Activated T-cell treated with anti-CD3 and anti-CD28 coated beads, Interleukin-2, amount 50 U/mL, for 24 hours (primary cell): ENCODE data around the gene TTLL8.
"Not testable (repeated sequence)": the region's sequence is repeated elsewhere in the genome, so short reads cannot be mapped to it uniquely, and the experiment has no call there.

Source experiments
- DNase-seq: peaks from one replicate; pipeline ENCODE4 v3.0.0-alpha.2; 2020
- H3K27ac Mint-ChIP-seq: 2 replicates; pipeline ENCODE4 v1.8.0; 2020; ENCODE audit warnings: mild to moderate bottlenecking, mixed read lengths
- H3K27me3 Mint-ChIP-seq: 2 replicates; pipeline ENCODE4 v1.8.0; 2020; ENCODE audit warnings: mixed read lengths
- H3K36me3 Mint-ChIP-seq: 2 replicates; pipeline ENCODE4 v1.8.0; 2020; ENCODE audit warnings: low read depth, mixed read lengths
- H3K4me1 Mint-ChIP-seq: 2 replicates; pipeline ENCODE4 v1.8.0; 2020; ENCODE audit warnings: low read depth, mixed read lengths
- H3K4me3 Mint-ChIP-seq: 2 replicates; pipeline ENCODE4 v1.8.0; 2020; ENCODE audit warnings: mild to moderate bottlenecking, moderate library complexity, mixed read lengths
- H3K9me3 Mint-ChIP-seq: 2 replicates; pipeline ENCODE4 v1.8.0; 2020; ENCODE audit warnings: mixed read lengths

Gene TTLL8

GRCh38 chr22:50087646-50088045, 29.5 kb upstream of the TTLL8 start:
- Mint-ChIP-seq H3K27ac (no peak overlapping the region), H3K4me3 (no peak overlapping the region), H3K4me1 (peaks cover 4% of the 10 kb centered on the region), H3K36me3 (peaks cover 7% of the 10 kb centered on the region), H3K27me3 (peaks cover 30% of the 10 kb centered on the region), H3K9me3 (peaks cover 18% of the 10 kb centered on the region)
- no peak for DNase-seq

- H3K4me1 Mint-ChIP-seq, H3K36me3 Mint-ChIP-seq, DNase-seq, H3K4me3 Mint-ChIP-seq, H3K27ac Mint-ChIP-seq: not testable (repeated sequence)
- Mint-ChIP-seq H3K27me3 (peaks cover 30% of the 10 kb centered on the region), H3K9me3 (peaks cover 18% of the 10 kb centered on the region)
Observed at GRCh38 chr22:50086975-50087374, 28.9 kb upstream of the TTLL8 start.

GRCh38 chr22:50086526-50086925, 28.4 kb upstream of the TTLL8 start:
- H3K27ac Mint-ChIP-seq, result no peak overlapping the region
- DNase-seq, result no peak

GRCh38 chr22:50085211-50085972, 27.3 kb upstream of the TTLL8 start, which contains the start of gene MLC1:
Gene MLC1, minus strand, starts transcription at chr22:50085426. Its CDS starts 524 bp downstream, at chr22:50084902.
- H3K9me3 Mint-ChIP-seq, result peaks cover 18% of the 10 kb centered on the region
- H3K27me3 Mint-ChIP-seq, result peaks cover 30% of the 10 kb centered on the region
- H3K36me3 Mint-ChIP-seq, result peaks cover 7% of the 10 kb centered on the region
- peaks cover 4% of the 10 kb centered on the region for H3K4me1 Mint-ChIP-seq
- H3K4me3 Mint-ChIP-seq, result peak within 1 kb of the TSS; percentile 44
- DNase-seq, result peak; percentile 41
- peak within 1 kb of the TSS; percentile 4 for H3K27ac Mint-ChIP-seq

More at GRCh38 chr22:50086526-50086925, 28.4 kb upstream of the TTLL8 start:
- H3K36me3 Mint-ChIP-seq, result peaks cover 7% of the 10 kb centered on the region
- peaks cover 18% of the 10 kb centered on the region for H3K9me3 Mint-ChIP-seq
- H3K4me3 Mint-ChIP-seq, result no peak overlapping the region
- peaks cover 30% of the 10 kb centered on the region for H3K27me3 Mint-ChIP-seq
- peaks cover 4% of the 10 kb centered on the region for H3K4me1 Mint-ChIP-seq

GRCh38 chr22:50084614-50085021, 26.5 kb upstream of the TTLL8 start:
- Mint-ChIP-seq H3K27me3 (peaks cover 28% of the 10 kb centered on the region), H3K27ac (no peak overlapping the region), H3K36me3 (peaks cover 7% of the 10 kb centered on the region), H3K4me3 (no peak overlapping the region), H3K4me1 (peaks cover 4% of the 10 kb centered on the region), H3K9me3 (peaks cover 18% of the 10 kb centered on the region)
- no peak for DNase-seq

GRCh38 chr22:50084080-50084477, 26.0 kb upstream of the TTLL8 start:
- H3K27me3 Mint-ChIP-seq, result peaks cover 23% of the 10 kb centered on the region
- H3K4me1 Mint-ChIP-seq, result peaks cover 4% of the 10 kb centered on the region
- no peak for DNase-seq
- H3K36me3 Mint-ChIP-seq, result peaks cover 7% of the 10 kb centered on the region
- H3K4me3 Mint-ChIP-seq, result no peak overlapping the region
- H3K9me3 Mint-ChIP-seq, result peaks cover 13% of the 10 kb centered on the region
- H3K27ac Mint-ChIP-seq, result no peak overlapping the region

- DNase-seq, result no peak
- H3K4me3 Mint-ChIP-seq, result no peak overlapping the region
- H3K4me1 Mint-ChIP-seq, result peaks cover 4% of the 10 kb centered on the region
- peaks cover 7% of the 10 kb centered on the region for H3K36me3 Mint-ChIP-seq
- H3K9me3 Mint-ChIP-seq, result peaks cover 13% of the 10 kb centered on the region
- no peak overlapping the region for H3K27ac Mint-ChIP-seq
- peaks cover 22% of the 10 kb centered on the region for H3K27me3 Mint-ChIP-seq
Observed at GRCh38 chr22:50083462-50084079, 25.5 kb upstream of the TTLL8 start.

- no peak for DNase-seq
- Mint-ChIP-seq H3K27ac (no peak overlapping the region), H3K36me3 (peaks cover 7% of the 10 kb centered on the region), H3K27me3 (peaks cover 20% of the 10 kb centered on the region), H3K9me3 (peaks cover 13% of the 10 kb centered on the region), H3K4me3 (no peak overlapping the region), H3K4me1 (peaks cover 4% of the 10 kb centered on the region)
Observed at GRCh38 chr22:50082961-50083461, 24.9 kb upstream of the TTLL8 start.

- Mint-ChIP-seq H3K4me1 (peaks cover 4% of the 10 kb centered on the region), H3K27me3 (peaks cover 19% of the 10 kb centered on the region), H3K9me3 (peaks cover 8% of the 10 kb centered on the region), H3K4me3 (no peak overlapping the region), H3K36me3 (peaks cover 7% of the 10 kb centered on the region), H3K27ac (no peak overlapping the region)
- DNase-seq, result no peak
Observed at GRCh38 chr22:50082197-50082715, 24.2 kb upstream of the TTLL8 start.

- H3K4me3 Mint-ChIP-seq, result no peak overlapping the region
- DNase-seq, result no peak
- H3K27ac Mint-ChIP-seq, result no peak overlapping the region
- H3K27me3 Mint-ChIP-seq, result peaks cover 19% of the 10 kb centered on the region
- peaks cover 2% of the 10 kb centered on the region for H3K9me3 Mint-ChIP-seq
- peaks cover 2% of the 10 kb centered on the region for H3K4me1 Mint-ChIP-seq
- H3K36me3 Mint-ChIP-seq, result peaks cover 2% of the 10 kb centered on the region
Observed at GRCh38 chr22:50081426-50082196, 23.5 kb upstream of the TTLL8 start.

- no peak overlapping the region for H3K27ac Mint-ChIP-seq
- no peak for DNase-seq
- H3K4me3 Mint-ChIP-seq, result no peak overlapping the region
- H3K4me1 Mint-ChIP-seq, result no peaks in the 10 kb centered on the region
- H3K36me3 Mint-ChIP-seq, result no peaks in the 10 kb centered on the region
- H3K27me3 Mint-ChIP-seq, result peaks cover 12% of the 10 kb centered on the region
- no peaks in the 10 kb centered on the region for H3K9me3 Mint-ChIP-seq
Observed at GRCh38 chr22:50080077-50080465, 22.0 kb upstream of the TTLL8 start.

- Mint-ChIP-seq H3K27ac (no peak overlapping the region), H3K36me3 (no peaks in the 10 kb centered on the region), H3K9me3 (no peaks in the 10 kb centered on the region), H3K27me3 (peaks cover 8% of the 10 kb centered on the region), H3K4me3 (no peak overlapping the region), H3K4me1 (no peaks in the 10 kb centered on the region)
- no peak for DNase-seq
Observed at GRCh38 chr22:50078761-50079160, 20.7 kb upstream of the TTLL8 start.

- Mint-ChIP-seq H3K36me3 (no peaks in the 10 kb centered on the region), H3K27ac (no peak overlapping the region), H3K27me3 (peaks cover 6% of the 10 kb centered on the region), H3K4me1 (no peaks in the 10 kb centered on the region), H3K4me3 (no peak overlapping the region), H3K9me3 (no peaks in the 10 kb centered on the region)
- no peak for DNase-seq
Observed at GRCh38 chr22:50078246-50078645, 20.1 kb upstream of the TTLL8 start.
